ENCODE data around the gene COQ2.

COQ2 gene

DNA sequence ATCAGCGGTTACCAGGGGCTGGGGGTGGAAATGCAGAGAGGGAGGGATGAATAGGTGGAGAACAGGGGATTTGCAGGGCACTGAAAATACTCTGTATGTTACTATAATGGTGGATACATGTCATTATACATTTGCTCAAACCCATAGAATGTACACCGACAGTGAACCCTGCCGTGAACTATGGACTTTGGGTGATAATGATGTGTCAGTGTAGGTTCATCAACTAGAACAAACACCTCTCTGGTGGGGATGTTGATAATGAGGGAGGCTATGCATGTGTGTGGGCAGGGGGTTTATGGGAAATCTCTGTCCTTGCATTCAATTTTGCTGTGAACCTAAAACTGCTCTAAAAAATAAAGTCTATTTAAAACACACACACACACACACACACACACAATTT, 38.5 kb upstream of the COQ2 start:
- in situ Hi-C loops (cut with HindIII; ENCODE audit: low sequenced_read_pairs), result no loop called here

DNA sequence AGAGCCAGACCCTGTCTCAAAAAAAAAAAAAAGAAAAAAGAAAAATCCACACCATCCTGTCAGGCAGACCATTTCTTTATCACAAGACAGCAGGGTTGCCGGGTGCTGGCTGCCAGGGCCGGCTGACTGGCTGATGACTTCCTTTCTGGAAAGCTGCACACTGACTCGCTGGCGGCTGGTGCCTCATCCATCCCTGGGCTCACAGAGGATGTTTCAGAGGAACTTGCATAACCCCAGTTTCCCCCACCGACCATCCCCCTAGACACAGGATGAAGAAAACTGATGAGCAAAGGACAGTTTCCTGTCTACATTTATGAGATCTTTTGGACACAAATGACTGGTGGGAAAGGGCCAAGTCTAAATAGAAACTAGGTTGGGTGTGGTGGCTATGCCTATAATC, 36.0 kb upstream of the COQ2 start:
- H3K4me3 ChIP-seq (ENCODE audit: low read depth, low read length), result no peak overlapping the region
- TF ChIP-seq CTCF (IDR thresholded peaks at IDR 0.05; ENCODE audit: low read depth, low read length, missing control alignments), result no peak
- no peak for DNase-seq (ENCODE audit: low read depth)
- in situ Hi-C loops (cut with HindIII; ENCODE audit: low sequenced_read_pairs), result no loop called here

More for the DNA sequence above, 38.5 kb upstream of the COQ2 start:
- no peak for TF ChIP-seq CTCF (IDR thresholded peaks at IDR 0.05; ENCODE audit: low read depth, low read length, missing control alignments)
- DNase-seq (ENCODE audit: low read depth), result no peak
- no peak overlapping the region for H3K4me3 ChIP-seq (ENCODE audit: low read depth, low read length)

DNA sequence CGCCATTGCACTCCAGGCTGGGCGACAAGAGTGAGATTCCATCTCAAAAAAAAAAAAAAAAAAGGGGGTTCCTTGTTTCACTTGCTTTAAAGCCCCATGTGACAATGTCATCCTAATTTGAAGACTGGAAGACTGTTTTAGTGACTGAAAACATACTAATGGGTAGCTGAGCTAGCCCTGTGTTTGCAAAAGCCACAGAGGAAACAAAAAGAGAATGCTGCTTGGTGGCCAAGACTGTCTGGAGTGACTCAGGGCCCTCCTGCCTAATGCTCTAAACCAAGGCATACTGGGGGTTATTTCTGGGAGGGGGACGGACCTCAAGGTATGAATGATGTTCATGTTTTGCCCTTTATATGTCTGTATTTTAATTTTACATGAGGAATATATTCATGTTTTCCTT, 34.1 kb upstream of the COQ2 start:
- no peak for TF ChIP-seq CTCF (IDR thresholded peaks at IDR 0.05; ENCODE audit: low read depth, low read length, missing control alignments)
- H3K4me3 ChIP-seq (ENCODE audit: low read depth, low read length), result no peak overlapping the region
- in situ Hi-C loops (cut with HindIII; ENCODE audit: low sequenced_read_pairs), result no loop called here
- DNase-seq (ENCODE audit: low read depth), result no peak

DNA sequence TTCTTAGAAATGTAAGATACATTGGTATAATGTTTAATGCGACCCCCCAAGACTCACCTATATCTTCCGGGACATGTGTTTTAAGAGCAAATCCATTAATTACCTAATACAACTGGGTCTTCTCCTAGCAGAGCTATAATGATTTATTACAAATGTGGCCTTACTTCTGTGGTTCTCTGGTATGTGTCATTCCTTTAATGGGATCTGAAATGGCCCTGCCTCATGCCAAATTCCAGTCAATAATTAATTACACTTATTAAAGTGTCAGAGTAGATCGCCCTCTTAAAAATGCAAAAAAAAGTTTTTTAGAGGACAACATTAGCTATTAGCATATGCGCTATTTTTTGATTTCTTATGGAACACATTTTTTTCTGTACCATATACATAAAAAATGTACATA, 33.1 kb upstream of the COQ2 start:
- no peak for TF ChIP-seq CTCF (IDR thresholded peaks at IDR 0.05; ENCODE audit: low read depth, low read length, missing control alignments)
- in situ Hi-C loops (cut with HindIII; ENCODE audit: low sequenced_read_pairs), result no loop called here
- H3K4me3 ChIP-seq (ENCODE audit: low read depth, low read length), result no peak overlapping the region
- no peak for DNase-seq (ENCODE audit: low read depth)

- no peak for DNase-seq (ENCODE audit: low read depth)
- in situ Hi-C loops (cut with HindIII; ENCODE audit: low sequenced_read_pairs), result no loop called here
- H3K4me3 ChIP-seq (ENCODE audit: low read depth, low read length), result no peak overlapping the region
- no peak for TF ChIP-seq CTCF (IDR thresholded peaks at IDR 0.05; ENCODE audit: low read depth, low read length, missing control alignments)
These were observed 32.0 kb upstream of the COQ2 start for GRCh38 chr4:83316459-83317165.

DNA sequence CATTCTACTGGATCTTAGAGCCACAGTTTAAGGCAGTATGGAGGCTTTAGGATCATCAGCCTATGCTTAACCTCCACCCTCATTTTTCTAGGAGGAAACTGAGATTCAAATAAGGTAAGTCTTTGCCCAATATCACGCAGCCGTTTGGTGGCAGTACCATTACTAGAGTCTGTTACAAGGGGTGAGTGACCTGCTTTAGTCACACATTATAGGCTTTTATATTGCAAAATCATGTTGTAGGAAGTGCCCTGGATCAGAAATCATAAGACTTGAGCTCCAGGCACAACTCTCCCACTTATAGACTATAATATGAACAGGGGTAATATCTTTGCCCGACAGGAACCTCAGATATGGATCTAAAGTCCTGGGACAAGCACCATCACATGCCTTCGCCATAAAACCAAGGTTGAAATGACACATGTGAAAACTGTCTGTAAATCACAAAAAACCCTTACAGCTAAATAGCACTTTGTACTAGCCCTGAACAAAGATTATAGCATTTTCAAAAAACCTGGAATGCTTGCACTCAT, 30.8 kb upstream of the COQ2 start:
- in situ Hi-C loops (cut with HindIII; ENCODE audit: low sequenced_read_pairs), result no loop called here
- no peak for TF ChIP-seq CTCF (IDR thresholded peaks at IDR 0.05; ENCODE audit: low read depth, low read length, missing control alignments)
- H3K4me3 ChIP-seq (ENCODE audit: low read depth, low read length), result no peak overlapping the region
- DNase-seq (ENCODE audit: low read depth), result no peak

Measured in astrocyte of the cerebellum (primary cell).